Rectal smooth muscle tissue (tissue), 1 donor: ENCODE results near the gene RPRD1A.

Source experiments
- H3K27ac ChIP-seq: one replicate; pipeline ENCODE4 v1.7.0; 2013; ENCODE audit warnings: low read depth, low read length, inconsistent platforms
- H3K27me3 ChIP-seq: one replicate; pipeline ENCODE4 v1.7.0; 2013; ENCODE audit warnings: low read length; ENCODE audit not compliant: control insufficient read depth, insufficient read depth
- H3K36me3 ChIP-seq: one replicate; pipeline ENCODE4 v1.7.0; 2013; ENCODE audit warnings: low read length; ENCODE audit not compliant: control insufficient read depth, insufficient read depth
- H3K4me1 ChIP-seq: one replicate; pipeline ENCODE4 v1.7.0; 2013; ENCODE audit warnings: low read length; ENCODE audit not compliant: control insufficient read depth, insufficient read depth
- H3K4me3 ChIP-seq: one replicate; pipeline ENCODE4 v1.7.0; 2013; ENCODE audit warnings: low read length
- H3K9ac ChIP-seq: one replicate; pipeline ENCODE4 v1.7.0; 2013; ENCODE audit warnings: low read length

The RPRD1A gene

DNA sequence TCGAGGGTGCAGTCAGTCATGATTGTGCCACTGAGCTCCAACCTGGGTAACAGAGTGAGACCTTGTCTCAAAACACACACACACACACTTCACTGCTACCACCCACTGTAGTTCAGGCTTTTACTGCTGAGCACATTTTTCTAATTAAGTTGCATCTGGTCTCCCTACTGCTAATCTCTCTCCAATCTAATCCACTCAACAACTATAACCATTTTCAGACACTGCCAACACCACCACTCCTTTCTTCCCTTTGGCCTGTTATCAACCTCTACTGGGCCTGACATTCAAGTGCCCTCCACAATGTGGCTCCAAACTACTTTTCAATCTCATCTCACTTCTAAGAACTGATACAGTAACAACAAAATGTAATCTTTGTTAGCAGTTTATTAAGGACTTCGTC is 50.1 kb downstream of the RPRD1A start:
- no peaks in the 10 kb centered on the region for H3K27me3 ChIP-seq
- no peaks in the 10 kb centered on the region for H3K36me3 ChIP-seq
- H3K4me1 ChIP-seq, result no peaks in the 10 kb centered on the region
- H3K4me3 ChIP-seq, result no peak overlapping the region
- no peak overlapping the region for H3K9ac ChIP-seq
- no peak overlapping the region for H3K27ac ChIP-seq

DNA sequence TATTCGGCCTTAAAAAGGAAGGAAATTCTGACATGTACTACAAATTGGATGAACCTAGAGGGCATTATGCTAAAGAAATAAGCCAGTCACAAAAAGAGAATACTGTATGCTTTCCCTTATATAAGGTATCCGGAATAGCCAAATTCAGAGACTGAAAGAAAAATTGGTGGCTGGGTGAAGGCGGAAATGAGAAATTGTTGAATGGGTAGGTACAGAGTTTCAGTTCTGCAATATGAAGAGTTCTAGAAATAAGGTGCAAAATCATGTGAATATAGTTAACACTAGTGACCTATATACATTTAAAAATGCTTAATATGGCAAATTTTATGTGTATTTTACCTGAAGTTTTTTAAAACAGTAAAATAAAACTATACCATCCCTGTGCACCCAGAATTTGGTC is 51.7 kb downstream of the RPRD1A start:
- H3K36me3 ChIP-seq, result no peaks in the 10 kb centered on the region
- no peak overlapping the region for H3K4me3 ChIP-seq
- H3K27ac ChIP-seq, result no peak overlapping the region
- H3K27me3 ChIP-seq, result no peaks in the 10 kb centered on the region
- no peaks in the 10 kb centered on the region for H3K4me1 ChIP-seq
- H3K9ac ChIP-seq, result no peak overlapping the region

DNA sequence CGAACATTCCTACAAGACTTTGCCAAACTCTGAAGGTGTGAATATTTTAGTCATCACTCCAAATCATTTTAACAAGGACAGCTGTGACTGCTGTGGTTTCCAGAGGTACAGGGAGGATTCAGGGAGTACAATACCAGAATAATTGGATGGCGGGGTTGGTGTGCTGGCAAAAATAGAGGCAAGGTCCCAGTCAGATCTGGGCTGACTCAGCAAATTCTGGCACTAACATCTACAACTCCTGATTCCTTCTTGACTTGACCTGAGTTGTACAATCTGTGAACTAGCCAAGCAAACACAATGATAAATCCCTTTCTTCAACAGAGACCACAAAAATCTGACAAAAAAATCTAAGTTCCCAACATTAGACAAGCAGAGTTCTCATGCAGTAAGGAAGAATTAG is 54.5 kb downstream of the RPRD1A start:
- H3K4me1 ChIP-seq, result no peaks in the 10 kb centered on the region
- no peaks in the 10 kb centered on the region for H3K27me3 ChIP-seq
- no peak overlapping the region for H3K27ac ChIP-seq
- H3K36me3 ChIP-seq, result no peaks in the 10 kb centered on the region
- no peak overlapping the region for H3K9ac ChIP-seq
- no peak overlapping the region for H3K4me3 ChIP-seq

- H3K27ac ChIP-seq, result no peak overlapping the region
- no peak overlapping the region for H3K9ac ChIP-seq
- H3K27me3 ChIP-seq, result no peaks in the 10 kb centered on the region
- no peaks in the 10 kb centered on the region for H3K4me1 ChIP-seq
- no peak overlapping the region for H3K4me3 ChIP-seq
- no peaks in the 10 kb centered on the region for H3K36me3 ChIP-seq
Measured at GRCh38 chr18:36009214-36009613, 58.1 kb downstream of the RPRD1A start.

GRCh38 chr18:36006997-36007396 is 60.4 kb downstream of the RPRD1A start:
- no peaks in the 10 kb centered on the region for H3K27me3 ChIP-seq
- no peak overlapping the region for H3K4me3 ChIP-seq
- H3K4me1 ChIP-seq, result no peaks in the 10 kb centered on the region
- no peak overlapping the region for H3K9ac ChIP-seq
- H3K36me3 ChIP-seq, result no peaks in the 10 kb centered on the region
- H3K27ac ChIP-seq, result no peak overlapping the region

- Histone ChIP-seq H3K36me3 (no peaks in the 10 kb centered on the region), H3K27me3 (no peaks in the 10 kb centered on the region)
Measured at GRCh38 chr18:35999925-36000324, 67.4 kb downstream of the RPRD1A start.

DNA sequence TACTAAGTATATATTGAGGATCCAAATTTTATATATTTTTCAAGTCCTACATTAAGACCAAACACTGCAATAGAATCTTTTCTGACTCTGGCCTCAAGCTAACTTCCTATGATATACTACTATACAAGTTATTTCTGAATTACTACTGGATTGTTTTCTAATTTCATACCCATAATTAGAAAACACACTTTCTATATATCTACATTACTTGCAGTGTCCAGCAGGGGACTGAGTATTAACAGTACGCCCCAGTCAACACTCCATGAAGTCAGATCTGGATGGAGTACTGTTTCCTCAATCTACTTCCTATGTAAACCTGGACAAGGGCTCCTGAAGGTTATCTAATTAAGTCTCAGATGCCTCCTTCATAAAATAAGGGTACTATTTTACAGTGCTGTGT is 68.4 kb downstream of the RPRD1A start:
- Histone ChIP-seq H3K36me3 (no peaks in the 10 kb centered on the region), H3K27ac (no peak overlapping the region), H3K27me3 (no peaks in the 10 kb centered on the region), H3K9ac (no peak overlapping the region), H3K4me1 (no peaks in the 10 kb centered on the region), H3K4me3 (no peak overlapping the region)

More at GRCh38 chr18:35999925-36000324, 67.4 kb downstream of the RPRD1A start:
- Histone ChIP-seq H3K4me3 (no peak overlapping the region), H3K27ac (no peak overlapping the region), H3K4me1 (no peaks in the 10 kb centered on the region), H3K9ac (no peak overlapping the region)

DNA sequence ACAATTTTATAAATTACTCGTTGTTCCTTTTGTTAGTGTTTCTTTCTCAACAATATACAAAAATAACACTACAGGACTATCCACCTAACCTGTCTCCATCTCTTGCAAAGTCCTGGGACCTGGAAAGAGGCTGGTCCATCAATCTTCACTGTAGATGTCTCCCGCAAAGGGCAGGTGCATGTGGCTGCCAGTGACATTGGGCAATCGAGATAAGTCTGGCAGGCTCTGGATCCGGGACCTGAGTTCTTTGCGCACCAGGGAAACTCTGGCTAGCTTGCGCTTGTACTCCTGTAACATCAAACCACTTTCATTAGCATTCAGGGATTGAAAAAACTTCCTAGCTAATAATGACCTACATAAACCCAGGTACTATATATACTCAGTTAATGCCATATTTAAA is 74.3 kb downstream of the RPRD1A start:
- Histone ChIP-seq H3K9ac (no peak overlapping the region), H3K27ac (no peak overlapping the region), H3K36me3 (peaks cover 8% of the 10 kb centered on the region), H3K27me3 (no peaks in the 10 kb centered on the region), H3K4me1 (no peaks in the 10 kb centered on the region), H3K4me3 (no peak overlapping the region)

GRCh38 chr18:35991696-35992095 is 75.7 kb downstream of the RPRD1A start:
- Histone ChIP-seq H3K4me1 (no peaks in the 10 kb centered on the region), H3K27me3 (no peaks in the 10 kb centered on the region), H3K27ac (no peak overlapping the region), H3K36me3 (peaks cover 8% of the 10 kb centered on the region), H3K4me3 (no peak overlapping the region), H3K9ac (no peak overlapping the region)

GRCh38 chr18:35983818-35984217 is 83.5 kb downstream of the RPRD1A start:
- H3K36me3 ChIP-seq, result peaks cover 11% of the 10 kb centered on the region
- no peak overlapping the region for H3K27ac ChIP-seq
- H3K9ac ChIP-seq, result no peak overlapping the region
- no peaks in the 10 kb centered on the region for H3K27me3 ChIP-seq
- no peak overlapping the region for H3K4me3 ChIP-seq
- H3K4me1 ChIP-seq, result no peaks in the 10 kb centered on the region

GRCh38 chr18:35983147-35983546 is 84.2 kb downstream of the RPRD1A start:
- H3K4me1 ChIP-seq, result no peaks in the 10 kb centered on the region
- H3K4me3 ChIP-seq, result no peak overlapping the region
- no peaks in the 10 kb centered on the region for H3K27me3 ChIP-seq
- peaks cover 16% of the 10 kb centered on the region for H3K36me3 ChIP-seq
- no peak overlapping the region for H3K9ac ChIP-seq
- H3K27ac ChIP-seq, result no peak overlapping the region

DNA sequence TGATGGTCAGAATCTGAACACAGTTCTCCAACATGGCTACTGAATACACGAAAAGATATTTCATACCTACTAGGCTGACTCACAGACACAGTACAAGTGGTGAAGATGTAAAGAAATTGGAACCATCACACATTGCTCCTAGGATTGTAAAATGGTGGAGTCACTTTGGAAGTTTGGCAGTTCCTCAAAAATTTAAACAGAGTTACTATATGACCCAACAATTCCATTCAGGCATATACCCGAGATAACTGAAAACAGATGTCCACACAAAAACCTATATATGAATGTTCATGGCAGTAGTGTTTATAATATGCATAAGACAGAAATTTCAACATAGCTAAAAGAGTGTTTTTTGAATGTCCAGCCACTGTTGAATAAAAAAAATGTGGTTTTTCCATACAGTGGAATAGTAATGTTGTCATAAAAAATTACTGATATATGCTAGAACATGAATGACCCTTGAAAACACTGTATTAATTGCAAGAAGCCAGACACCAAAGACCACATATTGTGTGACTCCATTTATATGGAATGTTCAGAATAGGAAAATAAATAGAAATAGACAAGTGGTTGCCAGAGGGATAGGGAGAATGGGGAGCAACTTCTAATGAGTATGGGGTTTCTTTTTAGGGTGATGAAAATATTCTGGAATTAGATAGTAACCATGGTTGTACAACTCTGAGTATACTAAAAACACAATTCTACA is 84.8 kb downstream of the RPRD1A start:
- no peak overlapping the region for H3K9ac ChIP-seq

GRCh38 chr18:35979112-35979511 is 88.2 kb downstream of the RPRD1A start:
- Histone ChIP-seq H3K4me3 (no peak overlapping the region), H3K9ac (no peak overlapping the region), H3K27ac (no peak overlapping the region), H3K36me3 (peaks cover 29% of the 10 kb centered on the region), H3K27me3 (no peaks in the 10 kb centered on the region), H3K4me1 (no peaks in the 10 kb centered on the region)

More for the DNA sequence above, 84.8 kb downstream of the RPRD1A start:
- H3K27ac ChIP-seq, result no peak overlapping the region
- no peak overlapping the region for H3K4me3 ChIP-seq
- no peaks in the 10 kb centered on the region for H3K27me3 ChIP-seq
- H3K36me3 ChIP-seq, result peaks cover 21% of the 10 kb centered on the region
- H3K4me1 ChIP-seq, result no peaks in the 10 kb centered on the region
